Measurements from ENCODE around the gene STAT6.
A peak's percentile ranks its signal among the peaks of the same experiment; 100 is the strongest.

The STAT6 gene

GRCh38 chr12:57091638-57092528 lies 19.3 kb downstream of the STAT6 start:
- no peak for DNase-seq (ENCODE audit: low read depth, low spot score)
- no peak overlapping the region for H3K4me3 ChIP-seq
- H3K9me3 ChIP-seq (ENCODE audit: low read depth, low read length): no peaks in the 10 kb centered on the region
- no peak overlapping the region for H3K27ac ChIP-seq
- H3K36me3 ChIP-seq (ENCODE audit: insufficient read depth, low read length): peaks cover 48% of the 10 kb centered on the region
- H3K9ac ChIP-seq (ENCODE audit: insufficient read length): no peak overlapping the region
- TF ChIP-seq FOXP2 (optimal IDR thresholded peaks at IDR 0.05; ENCODE audit: control extremely low read depth, extremely low read length, insufficient read depth): no peak
- no peak for TF ChIP-seq POLR2AphosphoS5 (IDR thresholded peaks at IDR 0.05; ENCODE audit: borderline replicate concordance, low read depth, low read length)
- no peak for TF ChIP-seq EZH2 (IDR thresholded peaks at IDR 0.05)

DNA sequence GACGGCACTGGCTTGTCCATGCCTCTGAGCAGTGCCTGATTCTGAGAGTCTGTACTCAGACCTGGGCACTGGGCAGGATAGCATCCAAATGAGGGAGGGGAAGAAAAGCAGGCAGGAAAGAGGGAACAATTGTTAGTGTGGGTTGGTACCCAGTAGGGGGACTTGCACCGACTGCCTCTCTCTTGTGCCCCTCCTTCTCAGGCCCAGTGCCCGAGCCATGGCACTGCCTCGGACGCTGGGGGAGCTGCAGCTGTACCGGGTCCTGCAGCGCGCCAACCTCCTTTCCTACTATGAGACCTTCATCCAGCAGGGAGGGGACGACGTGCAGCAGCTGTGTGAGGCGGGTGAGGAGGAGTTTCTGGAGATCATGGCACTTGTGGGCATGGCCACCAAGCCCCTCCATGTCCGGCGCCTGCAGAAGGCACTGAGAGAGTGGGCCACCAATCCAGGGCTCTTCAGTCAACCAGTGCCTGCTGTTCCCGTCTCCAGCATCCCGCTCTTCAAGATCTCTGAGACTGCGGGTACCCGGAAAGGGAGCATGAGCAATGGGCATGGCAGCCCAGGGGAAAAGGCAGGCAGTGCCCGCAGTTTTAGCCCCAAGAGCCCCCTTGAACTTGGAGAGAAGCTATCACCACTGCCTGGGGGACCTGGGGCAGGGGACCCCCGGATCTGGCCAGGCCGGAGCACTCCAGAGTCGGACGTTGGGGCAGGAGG lies 20.1 kb downstream of the STAT6 start:
- no peak for TF ChIP-seq EZH2 (IDR thresholded peaks at IDR 0.05)
- TF ChIP-seq POLR2AphosphoS5 (IDR thresholded peaks at IDR 0.05; ENCODE audit: borderline replicate concordance, low read depth, low read length): no peak
- no peak for TF ChIP-seq FOXP2 (optimal IDR thresholded peaks at IDR 0.05; ENCODE audit: control extremely low read depth, extremely low read length, insufficient read depth)
- Histone ChIP-seq H3K27ac (peak overlapping the region; percentile 19; the same call in 1 of the 2 replicates), H3K4me3 (peak overlapping the region; percentile 65), H3K9me3 (ENCODE audit: low read depth, low read length) (no peaks in the 10 kb centered on the region), H3K36me3 (ENCODE audit: insufficient read depth, low read length) (peaks cover 48% of the 10 kb centered on the region), H3K9ac (ENCODE audit: insufficient read length) (no peak overlapping the region)
- DNase-seq (ENCODE audit: low read depth, low spot score): no peak

- Histone ChIP-seq H3K36me3 (ENCODE audit: insufficient read depth, low read length) (peaks cover 45% of the 10 kb centered on the region), H3K4me3 (peak overlapping the region; percentile 65), H3K9ac (ENCODE audit: insufficient read length) (no peak overlapping the region), H3K9me3 (ENCODE audit: low read depth, low read length) (no peaks in the 10 kb centered on the region), H3K27ac (peak overlapping the region; percentile 19; the same call in 1 of the 2 replicates)
- no peak for DNase-seq (ENCODE audit: low read depth, low spot score)
- TF ChIP-seq POLR2AphosphoS5 (IDR thresholded peaks at IDR 0.05; ENCODE audit: borderline replicate concordance, low read depth, low read length) (no peak), EZH2 (IDR thresholded peaks at IDR 0.05) (no peak), FOXP2 (optimal IDR thresholded peaks at IDR 0.05; ENCODE audit: control extremely low read depth, extremely low read length, insufficient read depth) (no peak)
Observed at GRCh38 chr12:57090490-57090889, 20.7 kb downstream of the STAT6 start.

GRCh38 chr12:57089271-57090245 lies 21.6 kb downstream of the STAT6 start:
- Histone ChIP-seq H3K27ac (peak overlapping the region; percentile 67; the same call in 1 of the 2 replicates), H3K9me3 (ENCODE audit: low read depth, low read length) (no peaks in the 10 kb centered on the region)
- no peak for DNase-seq (ENCODE audit: low read depth, low spot score)

GRCh38 chr12:57088354-57089270 lies 22.6 kb downstream of the STAT6 start, which contains the start of gene NAB2:
NAB2 (plus strand) TSS chr12:57089114; CDS start chr12:57089272, 158 bp downstream.
- Histone ChIP-seq H3K27ac (peak within 1 kb of the TSS; percentile 100), H3K4me3 (peak within 1 kb of the TSS; percentile 96), H3K9me3 (ENCODE audit: low read depth, low read length) (no peaks in the 10 kb centered on the region), H3K9ac (ENCODE audit: insufficient read length) (peak within 1 kb of the TSS; percentile 97), H3K36me3 (ENCODE audit: insufficient read depth, low read length) (peaks cover 32% of the 10 kb centered on the region)
- TF ChIP-seq EZH2 (IDR thresholded peaks at IDR 0.05) (no peak), POLR2AphosphoS5 (IDR thresholded peaks at IDR 0.05; ENCODE audit: borderline replicate concordance, low read depth, low read length) (peak; percentile 89), FOXP2 (optimal IDR thresholded peaks at IDR 0.05; ENCODE audit: control extremely low read depth, extremely low read length, insufficient read depth) (no peak)
- peak; percentile 90 for DNase-seq (ENCODE audit: low read depth, low spot score)

More at GRCh38 chr12:57089271-57090245, 21.6 kb downstream of the STAT6 start:
- TF ChIP-seq FOXP2 (optimal IDR thresholded peaks at IDR 0.05; ENCODE audit: control extremely low read depth, extremely low read length, insufficient read depth): no peak
- TF ChIP-seq POLR2AphosphoS5 (IDR thresholded peaks at IDR 0.05; ENCODE audit: borderline replicate concordance, low read depth, low read length): peak; percentile 38; the same call in 1 of the 2 replicates
- H3K4me3 ChIP-seq: peak overlapping the region; percentile 96
- peak overlapping the region; percentile 76 for H3K9ac ChIP-seq (ENCODE audit: insufficient read length)
- peaks cover 36% of the 10 kb centered on the region for H3K36me3 ChIP-seq (ENCODE audit: insufficient read depth, low read length)

GRCh38 chr12:57087691-57088353 lies 23.3 kb downstream of the STAT6 start:
- peak; percentile 89 for DNase-seq (ENCODE audit: low read depth, low spot score)

More at GRCh38 chr12:57087691-57088353, 23.3 kb downstream of the STAT6 start:
- peak overlapping the region; percentile 97 for H3K9ac ChIP-seq (ENCODE audit: insufficient read length)
- no peaks in the 10 kb centered on the region for H3K9me3 ChIP-seq (ENCODE audit: low read depth, low read length)
- peaks cover 24% of the 10 kb centered on the region for H3K36me3 ChIP-seq (ENCODE audit: insufficient read depth, low read length)
- TF ChIP-seq EZH2 (IDR thresholded peaks at IDR 0.05) (no peak), POLR2AphosphoS5 (IDR thresholded peaks at IDR 0.05; ENCODE audit: borderline replicate concordance, low read depth, low read length) (peak; percentile 75), FOXP2 (optimal IDR thresholded peaks at IDR 0.05; ENCODE audit: control extremely low read depth, extremely low read length, insufficient read depth) (no peak)
- H3K27ac ChIP-seq: peak overlapping the region; percentile 100
- H3K4me3 ChIP-seq: peak overlapping the region; percentile 94
